GM19438 (cell line): Measurements from ENCODE around the gene MGAT1.
"Not testable (repeated sequence)": the region's sequence is repeated elsewhere in the genome, so short reads cannot be mapped to it uniquely, and the experiment has no call there.

ENCODE experiments used
- ATAC-seq: cut with Tn5 transposase; IDR thresholded peaks from one replicate; pipeline ENCODE4 v1.9.1; 2021; ENCODE audit warnings: low read depth; ENCODE audit not compliant: unreplicated experiment

Gene MGAT1

GRCh38 chr5:180807046-180807445, 4.4 kb upstream of the MGAT1 start:
- no peak for ATAC-seq

GRCh38 chr5:180806351-180807011, 3.9 kb upstream of the MGAT1 start:
- no peak for ATAC-seq

- peak; percentile 0 for ATAC-seq
Observed at GRCh38 chr5:180804129-180804618, 1.6 kb upstream of the MGAT1 start.

GRCh38 chr5:180803181-180804128, 849 bp upstream of the MGAT1 start:
- ATAC-seq, result peak; percentile 66

- no peak for ATAC-seq
Observed at GRCh38 chr5:180801596-180802324, 846 bp downstream of the MGAT1 start.

- no peak for ATAC-seq
Observed at GRCh38 chr5:180799902-180800801, 2.5 kb downstream of the MGAT1 start.

- no peak for ATAC-seq
Observed at GRCh38 chr5:180799194-180799593, 3.4 kb downstream of the MGAT1 start.

GRCh38 chr5:180798193-180798592, 4.4 kb downstream of the MGAT1 start:
- ATAC-seq, result no peak

- ATAC-seq, result no peak
Observed at GRCh38 chr5:180797256-180798192, 5.1 kb downstream of the MGAT1 start.

- no peak for ATAC-seq
Observed at GRCh38 chr5:180795771-180796313, 6.8 kb downstream of the MGAT1 start.

- ATAC-seq, result no peak
Observed at GRCh38 chr5:180792965-180793287, 9.7 kb downstream of the MGAT1 start.

GRCh38 chr5:180792287-180792964, 10.2 kb downstream of the MGAT1 start:
- no peak for ATAC-seq

- no peak for ATAC-seq
Observed at GRCh38 chr5:180791611-180792213, 10.9 kb downstream of the MGAT1 start.

GRCh38 chr5:180790524-180790923, 12.1 kb downstream of the MGAT1 start:
- no peak for ATAC-seq

- ATAC-seq, result no peak
Observed at GRCh38 chr5:180790020-180790419, 12.6 kb downstream of the MGAT1 start.

GRCh38 chr5:180788651-180789410, 13.8 kb downstream of the MGAT1 start:
- ATAC-seq, result not testable (repeated sequence)
